ENCODE measurements around the gene ABHD3. TPM values are rescaled to one million over a fixed set of nuclear protein-coding genes. Genes with fewer than 3 reads are reported as not detected.

ABHD3 gene
- total RNA-seq, 2 experiments from 2014 or later, result 154 to 169 TPM

GRCh38 chr18:21741312-21741561 is 36.7 kb upstream of the ABHD3 start:
- Histone ChIP-seq H3K4me3 (ENCODE audit: low read depth, low read length, poor library complexity, severe bottlenecking) (peak overlapping the region; percentile 95), H3K27ac (ENCODE audit: low read depth, low read length, poor library complexity, severe bottlenecking) (peak overlapping the region; percentile 80), H3K4me2 (ENCODE audit: low read length) (peak overlapping the region; percentile 77), H2AFZ (ENCODE audit: low read length) (peak overlapping the region; percentile 60; the same call in 1 of the 2 replicates), H4K20me1 (ENCODE audit: insufficient read depth, low read length) (no peaks in the 10 kb centered on the region; the same call in 1 of the 2 replicates), H3K9me3 (ENCODE audit: low read length) (no peaks in the 10 kb centered on the region), H3K9me2 (ENCODE audit: insufficient read depth, low read length) (no peaks in the 10 kb centered on the region), H3K36me3 (ENCODE audit: insufficient read depth, low read length) (peaks cover 6% of the 10 kb centered on the region; the same call in 1 of the 2 replicates), H3K4me1 (ENCODE audit: insufficient read depth, low read length, poor library complexity, severe bottlenecking) (peaks cover 41% of the 10 kb centered on the region), H3K79me2 (ENCODE audit: insufficient read depth, low read depth, low read length) (peaks cover 50% of the 10 kb centered on the region)
- POLR2A ChIA-PET, result interaction anchor here (1.2 to 4.7 kb wide), 4 partner anchors 10 to 84 kb away, joined by 6 to 50 read pairs (median 8); partner anchors contain the start of gene ABHD3
- no peak for DNase-seq (ENCODE audit: low spot score)
- BruUV-seq (replicated peaks), result no TSS peak
- TF ChIP-seq CTCF (conservative IDR thresholded peaks at IDR 0.05; ENCODE audit: low read length) (no peak; the same call in 1 of the 2 replicates), EZH2phosphoT487 (IDR thresholded peaks at IDR 0.05; ENCODE audit: borderline replicate concordance, low read depth, low read length) (no peak)
- intact Hi-C loops (cut with micrococcal nuclease; ENCODE audit: unreplicated experiment), result loop anchor here (5.0 kb wide), 1 partner anchor 54 kb away; no protein-coding TSS in a partner anchor
- CTCF ChIA-PET (ENCODE audit: unreplicated experiment), result no interaction called here

GRCh38 chr18:21740538-21741311 is 36.2 kb upstream of the ABHD3 start, which contains the start of gene MIB1:
MIB1 (plus strand) TSS chr18:21740792; CDS start chr18:21741584, 792 bp downstream.
- peaks cover 45% of the 10 kb centered on the region for H3K79me2 ChIP-seq (ENCODE audit: insufficient read depth, low read depth, low read length)
- peak within 1 kb of the TSS; percentile 80 for H3K27ac ChIP-seq (ENCODE audit: low read depth, low read length, poor library complexity, severe bottlenecking)
- peaks cover 6% of the 10 kb centered on the region; the same call in 1 of the 2 replicates for H3K36me3 ChIP-seq (ENCODE audit: insufficient read depth, low read length)
- no peaks in the 10 kb centered on the region for H3K9me2 ChIP-seq (ENCODE audit: insufficient read depth, low read length)
- H2AFZ ChIP-seq (ENCODE audit: low read length), result peak within 1 kb of the TSS; percentile 70
- BruUV-seq (replicated peaks), result no TSS peak
- ChIA-PET POLR2A (interaction anchor here (0.5 to 4.7 kb wide), 23 partner anchors 8 to 1062 kb away, joined by 3 to 50 read pairs (median 4); partner anchors contain the start of genes ABHD3 and SNRPD1), CTCF (ENCODE audit: unreplicated experiment) (interaction anchor here (0.6 to 1.0 kb wide), 3 partner anchors 8 to 254 kb away, joined by 3 to 7 read pairs (median 3); partner anchors contain the start of gene ABHD3)
- peak; percentile 98 for DNase-seq (ENCODE audit: low spot score)
- intact Hi-C loops (cut with micrococcal nuclease; ENCODE audit: unreplicated experiment), result loop anchor here (1.0 to 5.0 kb wide), 4 partner anchors 36 to 140 kb away; partner anchors contain the start of genes ABHD3, ESCO1 and SNRPD1
- peak within 1 kb of the TSS; percentile 95 for H3K4me3 ChIP-seq (ENCODE audit: low read depth, low read length, poor library complexity, severe bottlenecking)
- no peaks in the 10 kb centered on the region; the same call in 1 of the 2 replicates for H4K20me1 ChIP-seq (ENCODE audit: insufficient read depth, low read length)
- peaks cover 38% of the 10 kb centered on the region for H3K4me1 ChIP-seq (ENCODE audit: insufficient read depth, low read length, poor library complexity, severe bottlenecking)
- no peak for TF ChIP-seq EZH2phosphoT487 (IDR thresholded peaks at IDR 0.05; ENCODE audit: borderline replicate concordance, low read depth, low read length)
- no peak for TF ChIP-seq CTCF (conservative IDR thresholded peaks at IDR 0.05; ENCODE audit: low read length)
- H3K4me2 ChIP-seq (ENCODE audit: low read length), result peak within 1 kb of the TSS; percentile 77
- H3K9me3 ChIP-seq (ENCODE audit: low read length), result no peaks in the 10 kb centered on the region
